H1 (cell line): ENCODE data around the gene TSC22D3. TPM values are rescaled to one million over a fixed set of nuclear protein-coding genes. Genes with fewer than 3 reads are reported as not detected.

Experiments used
- CTCF ChIA-PET: fragments of 300-600 bp; sonication (Branson Sonifier 250); formaldehyde crosslinking; loops from one replicate; lab custom pipeline; 2021; ENCODE audit not compliant: partially characterized antibody; lab: Charles Lee
- POLR2A ChIA-PET: fragments of 300-600 bp; sonication (Branson Sonifier 250); formaldehyde crosslinking; loops from one replicate; lab custom pipeline; 2021; ENCODE audit warnings: inconsistent platforms; ENCODE audit not compliant: partially characterized antibody; lab: Charles Lee
- DNase-seq, 2 experiments: peaks; one replicate each; pipeline versions ENCODE4 v3.0.0 to v3.0.0-alpha.2; 2010 to 2022; ENCODE audit warnings: low spot score in 2 of 2, low read depth in 1 of 2, mixed read lengths in 1 of 2
- FAIRE-seq: peaks from 2 replicates; lab custom pipeline; 2011; peaks lifted over from hg19 to GRCh38; lab: Jason Lieb, UNC
- H2AFZ ChIP-seq: 2 replicates; pipeline ENCODE4 v1.8.1; 2012; ENCODE audit warnings: low read length, inconsistent platforms
- H2AK5ac ChIP-seq: 2 replicates; pipeline ENCODE4 v1.6.1; 2013; ENCODE audit warnings: low read depth, low read length
- H2BK120ac ChIP-seq: replicated peaks from 2 replicates; pipeline ENCODE3; 2013; ENCODE audit warnings: low read depth, low read length, inconsistent platforms
- H2BK12ac ChIP-seq: 2 replicates; pipeline ENCODE4 v1.6.1; 2013; ENCODE audit warnings: low read depth, low read length
- H2BK15ac ChIP-seq: 2 replicates; pipeline ENCODE4 v1.6.1; 2013; ENCODE audit warnings: low read length
- H2BK20ac ChIP-seq: 2 replicates; pipeline ENCODE4 v1.6.1; 2013; ENCODE audit warnings: low read length
- H2BK5ac ChIP-seq: 2 replicates; pipeline ENCODE4 v1.6.1; 2013; ENCODE audit warnings: low read depth, low read length
- H3K14ac ChIP-seq: 2 replicates; pipeline ENCODE4 v1.6.1; 2013; ENCODE audit warnings: inconsistent platforms; ENCODE audit not compliant: insufficient read length
- H3K18ac ChIP-seq: 2 replicates; pipeline ENCODE4 v1.6.1; 2013; ENCODE audit warnings: low read length; ENCODE audit errors: extremely low read depth
- H3K23ac ChIP-seq: 2 replicates; pipeline ENCODE4 v1.6.1; 2013; ENCODE audit warnings: inconsistent platforms; ENCODE audit not compliant: insufficient read length
- H3K23me2 ChIP-seq: 2 replicates; pipeline ENCODE4 v1.6.1; 2013; ENCODE audit warnings: low read depth, low read length
- H3K27ac ChIP-seq: 2 replicates; pipeline ENCODE4 v1.6.1; 2011; ENCODE audit warnings: low read depth, low read length, inconsistent platforms
- H3K27me3 ChIP-seq, 4 experiments: replicated peaks in 1 of 4; 1 replicate in 1 of 4; 2 replicates in 3 of 4; pipeline versions ENCODE4 v1.6.1 to v1.8.1; 2011 to 2013; ENCODE audit warnings: low read length in 3 of 4, mild to moderate bottlenecking in 3 of 4, inconsistent platforms in 2 of 4, mixed read lengths in 2 of 4, moderate library complexity in 1 of 4; ENCODE audit not compliant: control insufficient read depth in 3 of 4, insufficient read depth in 3 of 4; ENCODE audit errors: extremely low read depth in 1 of 4
- H3K36me3 ChIP-seq, 4 experiments: 2 replicates each; pipeline versions ENCODE4 v1.6.1 to v1.8.1; 2011 to 2013; ENCODE audit warnings: mild to moderate bottlenecking in 4 of 4, low read length in 3 of 4, moderate library complexity in 2 of 4, control low read depth in 1 of 4, inconsistent platforms in 1 of 4; ENCODE audit not compliant: insufficient read depth in 4 of 4, control insufficient read depth in 2 of 4
- H3K4ac ChIP-seq: replicated peaks from 2 replicates; pipeline ENCODE3; 2013; ENCODE audit warnings: low read length, low read depth, mixed read lengths, inconsistent platforms; ENCODE audit not compliant: insufficient read length
- H3K4me1 ChIP-seq, 4 experiments: replicated peaks in 1 of 4; 1 replicate in 1 of 4; 2 replicates in 3 of 4; pipeline versions ENCODE4 v1.6.1 to v1.8.1; 2011 to 2013; ENCODE audit warnings: low read length in 3 of 4, inconsistent platforms in 2 of 4, mixed read lengths in 1 of 4; ENCODE audit not compliant: insufficient read depth in 4 of 4, control insufficient read depth in 3 of 4
- H3K4me2 ChIP-seq, 2 experiments: 2 replicates each; pipeline versions ENCODE4 v1.6.1 to v1.8.1; 2011 to 2013; ENCODE audit warnings: low read depth in 2 of 2, low read length in 2 of 2, control low read depth in 1 of 2, inconsistent platforms in 1 of 2, mild to moderate bottlenecking in 1 of 2; ENCODE audit not compliant: insufficient read depth in 1 of 2
- H3K4me3 ChIP-seq, 4 experiments: fragments of 200-600, 300-600 bp in 1 of 4; sonication (generic), shearing (Covaris generic), sonication (Bioruptor Twin) in 1 of 4; 2 replicates each; pipeline versions ENCODE4 v1.5.1 to v1.8.1; 2011 to 2016; ENCODE audit warnings: low read length in 4 of 4, low read depth in 3 of 4, control low read depth in 2 of 4, inconsistent platforms in 2 of 4, mild to moderate bottlenecking in 2 of 4, mixed read lengths in 1 of 4, moderate library complexity in 1 of 4; ENCODE audit not compliant: insufficient read depth in 2 of 4; ENCODE audit errors: extremely low read depth in 1 of 4
- H3K56ac ChIP-seq: replicated peaks from 2 replicates; pipeline ENCODE3; 2013; ENCODE audit warnings: low read depth, mild to moderate bottlenecking, mixed read lengths, low read length, inconsistent platforms; ENCODE audit not compliant: insufficient read length
- H3K79me1 ChIP-seq: 2 replicates; pipeline ENCODE4 v1.6.1; 2013; ENCODE audit warnings: low read depth, low read length, control low read depth
- H3K79me2 ChIP-seq, 2 experiments: 2 replicates each; pipeline versions ENCODE4 v1.6.1 to v1.8.1; 2012 to 2013; ENCODE audit warnings: low read length in 2 of 2, mild to moderate bottlenecking in 2 of 2, inconsistent platforms in 1 of 2; ENCODE audit not compliant: insufficient read depth in 2 of 2, control insufficient read depth in 1 of 2
- H3K9ac ChIP-seq, 4 experiments: replicated peaks in 1 of 4; 1 replicate in 1 of 4; 2 replicates in 3 of 4; pipeline versions ENCODE4 v1.6.1 to v1.8.1; 2011 to 2013; ENCODE audit warnings: low read depth in 3 of 4, low read length in 3 of 4, control low read depth in 2 of 4, mild to moderate bottlenecking in 2 of 4, moderate library complexity in 2 of 4, inconsistent platforms in 1 of 4; ENCODE audit errors: extremely low read depth in 1 of 4
- H3K9me3 ChIP-seq, 2 experiments: 2 replicates each; pipeline versions ENCODE4 v1.6.1 to v1.8.1; 2012 to 2013; ENCODE audit warnings: mild to moderate bottlenecking in 2 of 2, moderate library complexity in 2 of 2, control low read depth in 1 of 2, inconsistent platforms in 1 of 2, low read depth in 1 of 2, low read length in 1 of 2, mixed read lengths in 1 of 2; ENCODE audit not compliant: insufficient read depth in 2 of 2
- H4K20me1 ChIP-seq, 2 experiments: replicated peaks in 1 of 2; 2 replicates each; pipeline versions ENCODE3 to v1.8.1; 2011 to 2013; ENCODE audit warnings: inconsistent platforms in 2 of 2, low read length in 2 of 2, mild to moderate bottlenecking in 1 of 2; ENCODE audit not compliant: insufficient read depth in 2 of 2, control insufficient read depth in 1 of 2
- H4K5ac ChIP-seq: 2 replicates; pipeline ENCODE4 v1.6.1; 2013; ENCODE audit warnings: low read length, low read depth, mixed read lengths, inconsistent platforms; ENCODE audit not compliant: insufficient read length
- H4K8ac ChIP-seq: 2 replicates; pipeline ENCODE4 v1.8.0; 2013; ENCODE audit warnings: mild to moderate bottlenecking, moderate library complexity, low read length, inconsistent platforms; ENCODE audit not compliant: insufficient read depth; ENCODE audit errors: extremely low read depth
- H4K91ac ChIP-seq: replicated peaks from 2 replicates; pipeline ENCODE3; 2013; ENCODE audit warnings: low read length, mixed read lengths, inconsistent platforms; ENCODE audit not compliant: insufficient read length
- ASH2L ChIP-seq: fragments of 200-600, 300-600 bp; sonication (generic); IDR thresholded peaks from one replicate; pipeline ENCODE4 v1.7.1; 2017; ENCODE audit warnings: low read length
- BRCA1 ChIP-seq: IDR thresholded peaks from 2 replicates; pipeline ENCODE4 v1.6.1; 2012; ENCODE audit warnings: low read depth, low read length, improper control_type of control experiment
- CBX5 ChIP-seq: fragments of 300-800, 300-1000 bp; sonication (generic); IDR thresholded peaks from 2 replicates; pipeline ENCODE4 v1.7.1; 2016; ENCODE audit warnings: antibody characterized with exemption, low read length, low read depth
- CBX8 ChIP-seq: fragments of 300-800, 300-1000 bp; sonication (generic); IDR thresholded peaks from 2 replicates; pipeline ENCODE4 v1.7.1; 2016; ENCODE audit warnings: low read depth, low read length, borderline replicate concordance
- CTCF ChIP-seq, 3 experiments: IDR thresholded peaks; 1 replicate in 2 of 3; 2 replicates in 1 of 3; pipeline versions ENCODE4 v1.5.1 to v1.6.1; 2011; ENCODE audit warnings: low read length in 3 of 3, mild to moderate bottlenecking in 3 of 3, inconsistent platforms in 2 of 3, low read depth in 1 of 3, moderate library complexity in 1 of 3; ENCODE audit not compliant: insufficient read depth in 1 of 3; ENCODE audit errors: control extremely low read depth in 1 of 3
- EZH2 ChIP-seq: fragments of 200-600 bp; sonication (generic); IDR thresholded peaks from 2 replicates; pipeline ENCODE4 v1.7.1; 2012; ENCODE audit warnings: low read depth, mild to moderate bottlenecking, moderate library complexity, low read length, inconsistent platforms; ENCODE audit not compliant: severe bottlenecking
- GTF2F1 ChIP-seq: IDR thresholded peaks from 2 replicates; pipeline ENCODE4 v1.6.1; 2012; ENCODE audit warnings: low read depth, low read length, improper control_type of control experiment, borderline replicate concordance
- MAFK ChIP-seq: IDR thresholded peaks from 2 replicates; pipeline ENCODE4 v1.6.1; 2012; ENCODE audit warnings: low read depth, mild to moderate bottlenecking, improper control_type of control experiment, low read length
- RFX5 ChIP-seq: IDR thresholded peaks from 2 replicates; pipeline ENCODE4 v1.6.1; 2011; ENCODE audit warnings: low read depth, low read length, improper control_type of control experiment, borderline replicate concordance
- ZNF274 ChIP-seq: IDR thresholded peaks from 2 replicates; pipeline ENCODE4 v1.7.0; 2012; ENCODE audit warnings: low read length, borderline replicate concordance; ENCODE audit errors: extremely low read depth
- WGBS, 2 experiments: shearing (Covaris generic) in 1 of 2; methylation state at CpG; one replicate each; pipeline versions ENCODE4 v1.1.6 to v1.1.7; 2013 to 2015; ENCODE audit warnings: low lambda C conversion rate in 2 of 2, mixed read lengths in 2 of 2, inconsistent platforms in 1 of 2, low coverage in 1 of 2, missing lambda C conversion rate in 1 of 2; ENCODE audit not compliant: insufficient replicate concordance in 2 of 2, insufficient coverage in 1 of 2, insufficient read length in 1 of 2; ENCODE audit errors: extremely low coverage in 1 of 2, missing lambda C conversion rate in 1 of 2; 5-methylcytosine and 5-hydroxymethylcytosine counted together
- polyA plus RNA-seq, 7 experiments: library from polyadenylated mRNA; depleted of rRNA in 3 of 7; stranded (reverse) in 5 of 7; unstranded in 2 of 7; fragments of >200 nt in 5 of 7; fragments of 200-250 nt in 2 of 7; gene quantifications; 1 replicate in 5 of 7; 2 replicates in 1 of 7; 4 replicates in 1 of 7; pipeline versions ENCODE4 v1.2.1 to v1.2.3, GENCODE V29; 2011 to 2013; ENCODE audit warnings: missing spikeins in 2 of 7, mixed read lengths in 2 of 7
- total RNA-seq: library from RNA; stranded (reverse); fragmentation: NEBNext Ultra II Directional; extraction: Animal tissue kit (Norgen Biotek cat#: 25700); gene quantifications from 2 replicates; pipeline ENCODE4 v1.2.1, GENCODE V29; 2021

Gene TSC22D3
- total and polyA plus RNA-seq, 2 of the 8 experiments (the other 6 are each of a cell fraction or from before 2014, with no cell fraction given): 7.6 to 12.9 TPM

GRCh38 chrX:107669885-107670628 lies 105.5 kb downstream of the TSC22D3 start:
- no peak overlapping the region for H2AFZ ChIP-seq
- no peak overlapping the region; the same call in 1 of the 2 replicates for H3K18ac ChIP-seq
- no peak overlapping the region for H3K23ac ChIP-seq
- no peaks in the 10 kb centered on the region for H3K27me3 ChIP-seq
- H3K14ac ChIP-seq: no peak overlapping the region
- H2BK120ac ChIP-seq: no peak overlapping the region
- no peak overlapping the region for H2AK5ac ChIP-seq
- H3K23me2 ChIP-seq: no peaks in the 10 kb centered on the region
- no peak overlapping the region for H4K8ac ChIP-seq
- no peak overlapping the region for H3K56ac ChIP-seq
- H3K4me3 ChIP-seq: no peak overlapping the region
- no peaks in the 10 kb centered on the region for H3K9me3 ChIP-seq
- no peak overlapping the region for H4K5ac ChIP-seq
- H2BK15ac ChIP-seq: no peak overlapping the region
- no peak overlapping the region; the same call in 1 of the 2 replicates for H2BK20ac ChIP-seq
- no peak overlapping the region for H2BK5ac ChIP-seq
- ChIA-PET POLR2A (interaction anchor here (1.6 to 1.7 kb wide), 2 partner anchors 13 to 62 kb away, joined by 4 to 11 read pairs; no protein-coding TSS in a partner anchor), CTCF (interaction anchor here (1.5 to 29.5 kb wide), 8 partner anchors 8 to 109 kb away, joined by 4 to 325 read pairs (median 14); partner anchors contain the start of genes NCBP2L and TSC22D3)
- no peak overlapping the region for H3K9ac ChIP-seq
- no peak overlapping the region for H3K4me2 ChIP-seq
- H4K20me1 ChIP-seq: no peaks in the 10 kb centered on the region
- no peak overlapping the region for H3K27ac ChIP-seq
- FAIRE-seq: no peak
- H4K91ac ChIP-seq: no peak overlapping the region
- no peak overlapping the region for H3K4ac ChIP-seq
- H3K36me3 ChIP-seq: no peaks in the 10 kb centered on the region
- H3K79me2 ChIP-seq: no peaks in the 10 kb centered on the region
- H3K4me1 ChIP-seq: peaks cover 0 to 7% (median 1%) of the 10 kb centered on the region in 4 experiments; a peak in 4 of 7 replicates
- no peak overlapping the region for H2BK12ac ChIP-seq
- WGBS, 2 experiments: 89% methylated on average over 5 of the region's 5 CpGs; no CpG with 5 or more reads in 1 of the 2 experiments
- no peak for DNase-seq
- no peaks in the 10 kb centered on the region for H3K79me1 ChIP-seq
- no peak for TF ChIP-seq BRCA1
- no peak for TF ChIP-seq CBX8
- no peak for TF ChIP-seq RFX5
- TF ChIP-seq MAFK: no peak
- TF ChIP-seq CBX5: no peak
- TF ChIP-seq ASH2L: no peak
- no peak for TF ChIP-seq CTCF (IDR thresholded peaks at IDR 0.05; ENCODE audit: control extremely low read depth in 1 of 3, insufficient read depth in 1 of 3, low read depth in 1 of 3, low read length in 3 of 3)
- TF ChIP-seq GTF2F1: no peak
- TF ChIP-seq ZNF274: no peak
- TF ChIP-seq EZH2: no peak
